Lower lobe of right lung (tissue), 2 donors: ENCODE data around the gene XRCC3. TPM values are rescaled to one million over a fixed set of nuclear protein-coding genes. Genes with fewer than 3 reads are reported as not detected.
A peak's percentile ranks its signal among the peaks of the same experiment; 100 is the strongest.

Source experiments
- ATAC-seq, 2 donors: fragments of 200-7000 bp; cut with Tn5 transposase; one replicate each; pipeline ENCODE4 v1.9.1; 2020 to 2022; ENCODE audit warnings: mild to moderate bottlenecking in 2 of 2, moderate library complexity in 2 of 2
- DNase-seq: peaks from one replicate; pipeline ENCODE4 v3.0.0-alpha.2; 2020
- H3K27ac ChIP-seq: fragments of 200-600 bp; one replicate; pipeline ENCODE4 v1.8.0; 2022
- H3K27me3 ChIP-seq: fragments of 200-600 bp; one replicate; pipeline ENCODE4 v1.8.0; 2022; ENCODE audit warnings: low read depth
- H3K36me3 ChIP-seq: fragments of 200-600 bp; one replicate; pipeline ENCODE4 v1.8.0; 2022; ENCODE audit warnings: mild to moderate bottlenecking
- H3K4me1 ChIP-seq: fragments of 200-600 bp; one replicate; pipeline ENCODE4 v1.8.0; 2022
- H3K4me3 ChIP-seq: fragments of 200-600 bp; one replicate; pipeline ENCODE4 v1.8.0; 2022; ENCODE audit warnings: mild to moderate bottlenecking
- H3K9me3 ChIP-seq: fragments of 200-600 bp; one replicate; pipeline ENCODE4 v1.8.0; 2022
- intact Hi-C: fragments of 100-400 bp; cut with DNase I; formaldehyde crosslinking; loops from one replicate; pipeline ENCODE4 v1.11.0; 2022
- total RNA-seq: library from RNA; stranded (reverse); fragmentation: NEBNext Ultra II Directional; extraction: Animal tissue kit (Norgen Biotek cat#: 25700); gene quantifications from one replicate; pipeline ENCODE4 v1.2.1, GENCODE V29; 2021
- TF ChIP-seq, protein P1 (sequence below): fragments of 200-600 bp; IDR thresholded peaks from one replicate; pipeline ENCODE4 v1.8.0; 2022; ENCODE audit warnings: antibody characterized with exemption, mild to moderate bottlenecking
- donor health status: DM: no; HTN: yes; CAD: no; lungs with severe emphysema.

XRCC3 gene
- total RNA-seq, 1 donor from 2014 or later: 5.0 TPM

DNA sequence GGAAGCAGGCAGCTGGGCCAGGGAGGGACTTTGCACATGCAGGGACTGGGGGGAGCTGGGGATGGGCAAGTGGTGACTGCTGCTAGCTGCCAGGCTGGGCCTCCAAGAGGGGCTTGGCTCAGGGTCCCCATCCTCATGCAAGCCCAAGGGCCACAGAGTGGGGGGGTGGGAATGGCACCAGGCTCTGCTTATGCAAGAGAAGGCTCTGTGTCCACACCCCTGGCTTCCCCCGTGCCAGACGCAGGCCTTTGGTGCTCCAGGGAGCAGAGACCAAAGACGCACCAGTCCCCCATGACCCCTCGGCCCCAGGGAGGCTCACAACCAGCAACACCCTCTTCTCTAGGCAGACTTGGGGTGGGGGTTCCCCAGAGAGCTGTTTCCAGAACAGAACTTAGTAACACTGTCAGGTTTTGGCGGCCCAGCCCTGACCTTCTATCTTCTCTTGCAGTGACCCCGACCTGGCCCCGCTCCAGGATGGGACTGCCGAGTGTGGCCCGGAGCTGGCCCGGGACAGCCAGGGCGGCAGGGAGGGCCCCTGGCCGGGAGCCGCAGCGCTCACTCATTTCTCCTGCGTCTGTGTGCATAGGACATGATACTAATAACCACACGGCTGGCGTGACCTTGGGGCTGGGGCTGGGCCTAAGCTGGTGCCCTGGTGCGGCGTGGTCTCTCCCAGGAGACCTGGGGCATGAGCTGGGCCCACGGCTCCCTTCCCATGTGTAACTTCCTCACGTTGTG is 14.3 kb downstream of the XRCC3 start:
- H3K36me3 ChIP-seq: peaks cover 76% of the 10 kb centered on the region
- H3K4me3 ChIP-seq: no peak overlapping the region
- intact Hi-C loops: no loop called here
- no peaks in the 10 kb centered on the region for H3K9me3 ChIP-seq
- peaks cover 47% of the 10 kb centered on the region for H3K4me1 ChIP-seq
- H3K27ac ChIP-seq: no peak overlapping the region
- no peak for DNase-seq
- H3K27me3 ChIP-seq: no peaks in the 10 kb centered on the region
- TF ChIP-seq, protein P1, sequence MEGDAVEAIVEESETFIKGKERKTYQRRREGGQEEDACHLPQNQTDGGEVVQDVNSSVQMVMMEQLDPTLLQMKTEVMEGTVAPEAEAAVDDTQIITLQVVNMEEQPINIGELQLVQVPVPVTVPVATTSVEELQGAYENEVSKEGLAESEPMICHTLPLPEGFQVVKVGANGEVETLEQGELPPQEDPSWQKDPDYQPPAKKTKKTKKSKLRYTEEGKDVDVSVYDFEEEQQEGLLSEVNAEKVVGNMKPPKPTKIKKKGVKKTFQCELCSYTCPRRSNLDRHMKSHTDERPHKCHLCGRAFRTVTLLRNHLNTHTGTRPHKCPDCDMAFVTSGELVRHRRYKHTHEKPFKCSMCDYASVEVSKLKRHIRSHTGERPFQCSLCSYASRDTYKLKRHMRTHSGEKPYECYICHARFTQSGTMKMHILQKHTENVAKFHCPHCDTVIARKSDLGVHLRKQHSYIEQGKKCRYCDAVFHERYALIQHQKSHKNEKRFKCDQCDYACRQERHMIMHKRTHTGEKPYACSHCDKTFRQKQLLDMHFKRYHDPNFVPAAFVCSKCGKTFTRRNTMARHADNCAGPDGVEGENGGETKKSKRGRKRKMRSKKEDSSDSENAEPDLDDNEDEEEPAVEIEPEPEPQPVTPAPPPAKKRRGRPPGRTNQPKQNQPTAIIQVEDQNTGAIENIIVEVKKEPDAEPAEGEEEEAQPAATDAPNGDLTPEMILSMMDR: no peak
- ATAC-seq: no peak

DNA sequence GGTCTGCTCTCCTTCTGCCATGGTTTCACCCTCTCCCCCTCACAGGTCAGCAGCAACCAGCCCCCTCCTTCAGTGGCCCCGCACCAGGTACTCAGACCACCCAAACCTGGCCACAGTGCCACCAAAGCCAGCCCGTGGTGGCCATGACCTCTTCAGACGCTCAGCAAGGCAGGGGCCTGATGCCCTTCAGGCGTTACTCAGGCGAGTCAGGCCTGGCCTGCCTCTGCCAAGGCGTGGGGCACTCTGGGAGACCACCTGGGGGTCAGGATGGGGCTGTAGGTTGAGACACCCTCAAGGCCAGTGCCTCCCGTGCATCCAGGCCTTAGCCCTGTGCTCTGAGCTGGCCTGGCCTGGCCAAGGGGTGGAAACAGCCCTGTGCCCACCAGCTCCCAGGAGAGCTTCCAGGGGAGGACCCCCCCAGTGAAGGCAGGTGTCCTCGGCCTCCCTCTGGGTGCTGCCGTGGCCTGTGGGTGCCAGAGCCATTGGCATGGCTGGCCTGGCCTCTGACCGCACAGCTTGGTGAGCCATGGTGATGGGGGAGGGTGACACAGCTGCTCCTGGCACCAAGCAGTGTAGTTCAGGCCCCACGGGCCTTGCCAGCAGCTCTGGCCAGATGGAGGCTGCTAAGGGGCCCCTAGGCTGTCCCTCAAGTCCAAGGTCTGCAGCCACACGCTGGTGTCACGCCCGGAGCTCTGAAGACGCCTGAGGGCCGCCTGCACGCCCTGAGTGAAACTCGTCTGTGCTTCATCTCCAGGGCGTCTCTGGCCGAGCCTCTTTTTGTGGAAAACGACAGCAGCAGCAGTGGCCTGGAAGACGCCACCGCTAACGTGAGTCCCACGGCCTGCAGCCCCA is 15.1 kb downstream of the XRCC3 start:
- Histone ChIP-seq H3K4me1 (peaks cover 47% of the 10 kb centered on the region), H3K27ac (no peak overlapping the region)

DNA sequence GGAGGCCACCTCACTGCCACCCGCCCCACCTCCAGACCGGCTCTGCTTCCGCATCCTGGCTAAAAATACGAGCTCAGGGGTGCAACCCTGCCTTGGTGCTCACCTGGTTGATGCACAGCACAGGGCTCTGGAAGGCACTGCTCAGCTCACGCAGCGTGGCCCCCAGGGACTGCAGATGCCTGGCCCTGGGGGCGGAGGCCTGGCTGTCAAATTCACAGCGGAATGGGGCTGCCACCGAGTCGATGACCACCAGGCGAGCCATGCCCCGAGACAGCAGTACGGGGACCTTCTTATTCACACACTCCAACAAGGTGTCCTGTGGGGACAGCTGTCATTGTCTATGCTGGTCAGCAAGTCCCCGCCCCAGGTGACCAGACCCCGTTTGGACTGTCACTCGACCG is 16.0 kb downstream of the XRCC3 start:
- intact Hi-C loops: no loop called here
- TF ChIP-seq, protein P1: no peak
- Histone ChIP-seq H3K4me3 (no peak overlapping the region), H3K36me3 (peaks cover 88% of the 10 kb centered on the region), H3K4me1 (peaks cover 49% of the 10 kb centered on the region), H3K27ac (peak overlapping the region; percentile 6), H3K27me3 (no peaks in the 10 kb centered on the region), H3K9me3 (no peaks in the 10 kb centered on the region)
- no peak for ATAC-seq
- peak; percentile 37 for DNase-seq

More for the DNA sequence above, 15.1 kb downstream of the XRCC3 start:
- TF ChIP-seq, protein P1: no peak
- ATAC-seq (no peak), DNase-seq (peak; percentile 42)
- peaks cover 81% of the 10 kb centered on the region for H3K36me3 ChIP-seq
- no peak overlapping the region for H3K4me3 ChIP-seq
- H3K9me3 ChIP-seq: no peaks in the 10 kb centered on the region
- intact Hi-C loops: no loop called here
- H3K27me3 ChIP-seq: no peaks in the 10 kb centered on the region

DNA sequence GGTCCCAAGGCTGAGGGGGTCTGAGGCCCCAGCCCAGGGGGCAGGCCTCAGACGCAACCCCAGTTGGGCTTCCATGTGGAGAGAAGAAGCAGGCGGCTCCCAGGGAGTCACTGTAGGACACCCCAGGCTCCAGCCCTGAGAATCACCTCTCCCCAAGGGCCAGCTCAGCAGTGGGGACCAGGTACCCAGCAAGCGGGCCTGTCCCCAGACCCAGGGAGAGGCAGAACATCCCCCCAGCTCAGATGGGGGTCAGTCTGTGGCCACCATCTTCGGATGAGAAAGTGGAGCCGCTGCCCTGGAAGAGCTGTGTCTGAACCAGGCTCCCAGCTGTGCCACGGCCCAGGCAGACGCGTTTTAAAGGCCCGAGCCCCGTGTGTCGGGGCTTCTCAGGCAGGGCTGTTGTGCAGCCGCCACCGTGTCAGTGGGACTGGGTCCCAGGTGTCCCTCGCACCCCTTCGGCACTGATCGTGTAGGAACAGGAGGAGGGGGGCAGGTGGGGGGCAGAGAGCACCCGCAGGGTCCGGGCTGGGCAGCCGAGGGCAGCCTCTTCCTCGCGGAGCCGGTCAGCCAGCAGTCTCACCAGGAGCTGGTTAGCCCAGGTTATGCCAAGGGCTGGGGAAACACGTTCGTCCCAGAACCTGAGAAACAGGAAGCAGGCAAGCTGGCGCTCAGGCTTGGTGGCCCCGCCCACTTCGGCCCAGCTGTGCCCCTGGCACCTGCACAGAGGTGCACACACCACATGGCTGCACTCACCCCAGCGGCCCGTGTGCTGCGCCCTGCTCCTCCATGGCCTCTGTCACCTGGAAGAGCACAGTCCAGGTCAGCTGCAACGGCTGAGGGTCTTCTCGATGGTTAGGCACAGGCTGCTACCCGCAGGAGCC is 16.6 kb downstream of the XRCC3 start:
- Histone ChIP-seq H3K27me3 (no peaks in the 10 kb centered on the region), H3K36me3 (peaks cover 88% of the 10 kb centered on the region), H3K4me1 (peaks cover 51% of the 10 kb centered on the region), H3K4me3 (no peak overlapping the region), H3K9me3 (no peaks in the 10 kb centered on the region), H3K27ac (peak overlapping the region; percentile 53)
- TF ChIP-seq, protein P1: no peak
- intact Hi-C loops: no loop called here
- peak; percentile 64 for DNase-seq
- peak; percentile 49 to 52 for ATAC-seq
